NCI-H1694 treated with DMSO at 0.1 percent for 48 hours (cell line): ENCODE data around the gene TFIP11.
A peak's percentile ranks its signal among the peaks of the same experiment; 100 is the strongest.

Source experiments
- DNase-seq: peaks from one replicate; lab custom pipeline; 2025; lab: John Stamatoyannopoulos, UW

Gene TFIP11

GRCh38 chr22:26503758-26504157 lies 8.5 kb downstream of the TFIP11 start:
- no peak for DNase-seq

- DNase-seq = peak; percentile 16
These were observed 9.3 kb downstream of the TFIP11 start for GRCh38 chr22:26502688-26503561.

- DNase-seq = no peak
These were observed 10.3 kb downstream of the TFIP11 start for GRCh38 chr22:26501996-26502395.

- DNase-seq = no peak
These were observed 13.0 kb downstream of the TFIP11 start for GRCh38 chr22:26499188-26499703.

- DNase-seq = no peak
These were observed 15.8 kb downstream of the TFIP11 start for GRCh38 chr22:26496456-26496855.

- no peak for DNase-seq
These were observed 17.8 kb downstream of the TFIP11 start for GRCh38 chr22:26494506-26494905.

- DNase-seq = no peak
These were observed 20.1 kb downstream of the TFIP11 start for GRCh38 chr22:26492220-26492619.

- no peak for DNase-seq
These were observed 22.7 kb downstream of the TFIP11 start for GRCh38 chr22:26489447-26490036.

GRCh38 chr22:26487996-26488395 lies 24.3 kb downstream of the TFIP11 start:
- DNase-seq = no peak

- DNase-seq = no peak
These were observed 25.9 kb downstream of the TFIP11 start for GRCh38 chr22:26486394-26486793.

- DNase-seq = no peak
These were observed 26.4 kb downstream of the TFIP11 start for GRCh38 chr22:26485806-26486390.

- DNase-seq = no peak
These were observed 27.3 kb downstream of the TFIP11 start for GRCh38 chr22:26485013-26485412.

- DNase-seq = no peak
These were observed 27.9 kb downstream of the TFIP11 start for GRCh38 chr22:26484360-26484706.

- DNase-seq = peak; percentile 43
These were observed 28.6 kb downstream of the TFIP11 start, which contains the start of the genes HPS4 and SRRD for GRCh38 chr22:26483439-26484359. Gene HPS4 (minus strand): TSS chr22:26483783. CDS start chr22:26481762, 2,021 bp downstream. Gene SRRD (plus strand): TSS chr22:26483877. CDS start chr22:26483891, 14 bp downstream.

GRCh38 chr22:26483043-26483438 lies 29.2 kb downstream of the TFIP11 start:
- no peak for DNase-seq

GRCh38 chr22:26482161-26482560 lies 30.1 kb downstream of the TFIP11 start:
- DNase-seq = no peak

- DNase-seq = no peak
These were observed 30.6 kb downstream of the TFIP11 start for GRCh38 chr22:26481694-26482093.

- DNase-seq = no peak
These were observed 31.1 kb downstream of the TFIP11 start for GRCh38 chr22:26481112-26481693.

GRCh38 chr22:26480611-26480932 lies 31.7 kb downstream of the TFIP11 start:
- DNase-seq = no peak

- no peak for DNase-seq
These were observed 32.3 kb downstream of the TFIP11 start for GRCh38 chr22:26479792-26480610.
